ENCODE results near the gene FBRSL1.
"Not testable (repeated sequence)": the region's sequence is repeated elsewhere in the genome, so short reads cannot be mapped to it uniquely, and the experiment has no call there.

Gene FBRSL1

GRCh38 chr12:132529156-132529839, 39.3 kb downstream of the FBRSL1 start:
- FAIRE-seq: no peak

- no peak for FAIRE-seq
These were observed 40.0 kb downstream of the FBRSL1 start for GRCh38 chr12:132529906-132530305.

- FAIRE-seq: no peak
These were observed 40.5 kb downstream of the FBRSL1 start for GRCh38 chr12:132530447-132530846.

GRCh38 chr12:132530851-132531250, 40.9 kb downstream of the FBRSL1 start:
- FAIRE-seq: no peak

- not testable (repeated sequence) for FAIRE-seq
These were observed 43.0 kb downstream of the FBRSL1 start for GRCh38 chr12:132532711-132533583.

GRCh38 chr12:132533584-132533958, 43.6 kb downstream of the FBRSL1 start:
- no peak for FAIRE-seq

- no peak for FAIRE-seq
These were observed 44.1 kb downstream of the FBRSL1 start for GRCh38 chr12:132534076-132534475.

- FAIRE-seq: no peak
These were observed 45.1 kb downstream of the FBRSL1 start for GRCh38 chr12:132535019-132535418.

GRCh38 chr12:132536102-132536876, 46.3 kb downstream of the FBRSL1 start:
- FAIRE-seq: no peak

- no peak for FAIRE-seq
These were observed 47.1 kb downstream of the FBRSL1 start for GRCh38 chr12:132537049-132537448.

- no peak for FAIRE-seq
These were observed 48.1 kb downstream of the FBRSL1 start for GRCh38 chr12:132537836-132538662.

GRCh38 chr12:132538663-132538990, 48.7 kb downstream of the FBRSL1 start:
- FAIRE-seq: no peak

GRCh38 chr12:132539016-132539773, 49.2 kb downstream of the FBRSL1 start:
- no peak for FAIRE-seq

- no peak for FAIRE-seq
These were observed 50.5 kb downstream of the FBRSL1 start for GRCh38 chr12:132540436-132540835.

GRCh38 chr12:132541200-132541599, 51.2 kb downstream of the FBRSL1 start:
- FAIRE-seq: no peak

- FAIRE-seq: no peak
These were observed 52.0 kb downstream of the FBRSL1 start for GRCh38 chr12:132541996-132542395.

GRCh38 chr12:132542661-132543060, 52.7 kb downstream of the FBRSL1 start:
- FAIRE-seq: no peak

- no peak for FAIRE-seq
These were observed 53.5 kb downstream of the FBRSL1 start for GRCh38 chr12:132543298-132544079.

GRCh38 chr12:132544080-132544397, 54.1 kb downstream of the FBRSL1 start:
- no peak for FAIRE-seq

- FAIRE-seq: no peak
These were observed 54.5 kb downstream of the FBRSL1 start for GRCh38 chr12:132544498-132544897.
